Measurements from ENCODE around the gene SIX1.

SIX1 gene

DNA sequence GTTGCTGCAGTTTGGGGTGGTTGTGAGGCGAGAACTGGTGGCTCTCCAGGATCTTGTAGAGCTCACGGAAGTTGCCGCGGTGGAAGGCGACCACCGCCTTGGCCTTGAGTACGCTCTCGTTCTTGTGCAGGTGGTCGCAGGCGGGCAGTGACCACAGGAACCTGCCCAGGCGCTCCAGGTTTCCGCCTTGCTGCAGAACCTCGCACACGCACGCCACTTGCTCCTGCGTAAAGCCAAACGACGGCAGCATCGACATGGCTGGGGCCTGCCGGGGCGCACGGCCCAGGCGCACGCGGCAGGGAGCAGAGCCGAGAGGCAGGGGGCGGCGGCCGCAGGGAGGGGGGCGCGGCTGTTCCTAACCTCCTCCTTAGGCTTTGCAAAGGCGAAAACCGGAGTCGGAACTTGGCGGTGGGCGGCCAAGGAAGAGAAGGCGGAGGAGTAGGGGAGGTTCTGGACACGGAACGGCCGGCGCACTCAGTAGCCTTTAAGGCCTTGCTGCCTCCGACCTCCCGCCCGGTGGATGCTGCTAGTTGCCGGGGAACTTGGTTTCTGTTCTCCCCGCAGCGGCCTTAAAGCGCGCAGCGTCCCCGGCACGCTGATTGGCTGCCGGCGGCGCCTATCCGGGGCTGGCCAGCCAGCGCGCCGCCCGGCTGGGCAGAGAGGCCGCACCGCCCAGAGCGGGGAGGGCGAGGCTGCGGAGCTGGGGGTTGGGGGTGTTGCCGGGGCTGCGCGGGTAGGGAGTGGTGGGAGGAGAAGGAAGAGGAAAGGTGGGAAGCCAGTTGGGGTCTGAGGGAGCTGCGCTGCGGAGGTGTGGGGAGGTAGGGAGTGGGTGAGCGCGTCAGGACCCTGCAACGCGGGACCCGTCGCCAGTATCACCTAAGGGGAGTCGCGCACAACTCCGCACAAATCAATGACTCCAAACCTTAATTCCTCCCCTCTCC, at the start of gene SIX1:
SIX1 (minus strand) TSS at position 544 of the 941 bp plus-strand sequence; CDS start at position 256, 288 bp downstream.
- DNase-seq (ENCODE audit: low spot score): peak; percentile 33

DNA sequence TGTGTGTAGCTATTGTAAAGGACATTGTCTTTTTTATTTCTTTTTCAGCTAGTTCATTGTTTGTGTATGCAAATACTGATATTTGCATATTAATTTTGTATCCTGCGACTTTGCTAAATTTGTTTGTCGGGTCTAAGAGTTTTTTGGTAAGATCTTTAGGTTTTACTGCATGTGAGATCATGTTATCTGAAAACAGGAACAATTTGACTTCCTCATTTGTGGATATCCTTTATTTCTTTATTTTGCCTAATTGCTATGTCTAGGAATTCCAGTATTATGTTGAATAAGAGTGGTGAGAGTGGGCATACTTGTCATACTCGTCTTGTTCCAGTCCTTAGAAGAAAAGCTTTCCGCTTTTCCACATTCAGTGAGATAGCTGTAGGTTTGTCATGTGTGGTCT, 46.0 kb upstream of the SIX1 start:
- no peak for DNase-seq (ENCODE audit: low spot score)

DNA sequence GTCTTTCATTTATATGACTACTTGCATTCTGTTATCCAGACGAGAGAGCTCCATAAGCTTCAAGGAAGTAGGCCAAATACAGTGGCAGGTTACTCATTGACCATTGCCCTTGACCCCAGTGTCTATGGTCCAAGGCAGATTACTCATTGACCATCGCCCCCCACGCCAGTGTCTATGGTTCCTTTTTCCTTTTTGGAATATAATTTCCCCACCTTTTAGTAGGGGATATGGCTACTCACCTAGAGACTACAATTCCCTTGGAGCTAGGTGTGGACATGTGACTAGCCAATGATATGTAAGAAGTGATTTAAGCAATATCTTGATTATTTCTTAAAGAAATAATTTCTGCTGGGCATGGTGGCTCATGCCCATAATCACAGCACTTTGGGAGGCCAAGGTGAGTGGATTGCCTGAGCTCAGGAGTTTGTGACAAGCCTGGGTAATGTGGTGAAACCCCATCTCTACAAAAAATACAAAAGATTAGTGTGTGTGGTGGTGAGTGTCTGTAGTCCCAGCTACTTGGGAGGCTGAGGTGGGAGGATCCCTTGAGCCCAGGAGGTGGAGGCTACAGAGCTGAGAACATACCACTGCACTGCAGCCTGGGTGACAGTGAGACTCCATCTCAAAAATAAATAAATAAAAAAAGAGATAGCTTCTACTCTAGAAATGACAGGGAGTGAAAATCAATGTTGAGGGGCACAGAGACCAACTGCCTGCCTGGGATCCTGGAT, 42.3 kb upstream of the SIX1 start:
- DNase-seq (ENCODE audit: low spot score): no peak

DNA sequence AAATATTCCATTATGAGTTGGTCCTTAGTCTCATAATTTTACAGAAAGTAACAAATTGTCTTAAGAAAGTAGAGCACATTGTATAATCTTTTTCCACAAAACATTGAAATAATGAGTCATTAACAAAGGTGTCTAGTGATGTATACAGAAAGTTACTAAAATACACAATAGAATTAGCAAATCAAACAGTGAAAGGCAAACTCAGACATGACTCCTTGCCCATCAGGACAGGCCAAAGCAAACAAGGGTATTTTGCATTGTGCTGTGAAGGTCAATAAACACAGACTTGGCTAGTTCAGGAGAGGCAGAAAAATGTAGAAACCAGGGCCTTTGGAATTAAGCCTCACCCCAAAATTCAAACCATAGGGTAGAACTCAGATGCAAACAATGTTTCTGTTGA, 37.6 kb upstream of the SIX1 start:
- no peak for DNase-seq (ENCODE audit: low spot score)

DNA sequence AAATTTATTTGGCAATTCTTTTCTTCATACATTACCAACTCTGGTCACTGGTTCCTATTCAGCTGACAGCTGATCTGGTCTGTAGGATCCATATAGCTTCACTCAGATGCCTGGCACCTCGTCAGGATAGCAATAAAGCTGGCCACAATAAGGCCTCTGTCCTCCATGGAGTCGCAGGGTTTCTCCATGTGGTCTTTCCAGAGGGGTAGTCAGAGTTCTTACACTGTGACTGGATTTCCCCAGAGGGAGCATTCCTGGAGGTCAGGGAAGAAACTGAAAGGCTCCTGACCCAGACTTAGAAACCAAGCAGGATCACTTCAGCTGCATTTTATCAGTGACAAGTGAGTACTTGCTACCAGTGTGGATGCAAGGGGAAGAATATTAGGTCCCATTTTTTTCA, 34.9 kb upstream of the SIX1 start:
- DNase-seq (ENCODE audit: low spot score): no peak

DNA sequence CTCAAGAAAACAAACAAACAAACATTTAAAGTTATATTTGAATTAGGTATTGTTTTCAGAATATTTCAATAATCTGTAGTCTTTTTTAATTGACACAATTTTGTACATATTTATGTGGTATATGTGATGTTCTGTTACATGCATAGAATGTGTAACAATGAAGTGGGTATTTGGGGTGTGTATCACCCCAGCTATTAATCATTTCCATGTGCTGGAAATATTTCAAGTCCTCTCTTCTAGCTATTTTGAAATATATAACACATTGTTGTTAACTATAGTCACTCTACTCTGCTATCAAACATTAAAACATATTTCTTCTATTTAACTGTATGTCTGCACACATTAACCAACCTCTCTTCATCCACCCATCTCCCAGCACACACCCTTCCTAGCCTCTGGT, 32.0 kb upstream of the SIX1 start:
- no peak for DNase-seq (ENCODE audit: low spot score)

DNA sequence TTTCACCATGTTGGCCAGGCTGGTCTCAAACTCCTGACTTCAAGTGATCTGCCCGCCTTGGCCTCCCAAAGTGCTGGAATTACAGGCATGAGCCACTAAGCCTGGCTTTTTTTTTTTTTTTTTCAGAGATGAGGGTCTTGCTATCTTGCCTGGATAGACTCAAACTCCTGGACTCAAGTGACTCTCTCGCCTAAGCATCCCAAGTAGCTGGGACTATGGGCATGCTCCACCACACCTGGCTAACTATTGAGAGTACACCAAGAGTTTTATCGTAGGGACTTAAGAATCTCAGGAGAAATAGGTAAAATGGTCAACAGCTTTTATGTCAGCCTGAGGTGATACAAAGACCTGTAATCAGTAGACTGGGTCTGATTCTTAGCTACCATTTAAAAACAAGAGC, 31.2 kb upstream of the SIX1 start:
- DNase-seq (ENCODE audit: low spot score): no peak

DNA sequence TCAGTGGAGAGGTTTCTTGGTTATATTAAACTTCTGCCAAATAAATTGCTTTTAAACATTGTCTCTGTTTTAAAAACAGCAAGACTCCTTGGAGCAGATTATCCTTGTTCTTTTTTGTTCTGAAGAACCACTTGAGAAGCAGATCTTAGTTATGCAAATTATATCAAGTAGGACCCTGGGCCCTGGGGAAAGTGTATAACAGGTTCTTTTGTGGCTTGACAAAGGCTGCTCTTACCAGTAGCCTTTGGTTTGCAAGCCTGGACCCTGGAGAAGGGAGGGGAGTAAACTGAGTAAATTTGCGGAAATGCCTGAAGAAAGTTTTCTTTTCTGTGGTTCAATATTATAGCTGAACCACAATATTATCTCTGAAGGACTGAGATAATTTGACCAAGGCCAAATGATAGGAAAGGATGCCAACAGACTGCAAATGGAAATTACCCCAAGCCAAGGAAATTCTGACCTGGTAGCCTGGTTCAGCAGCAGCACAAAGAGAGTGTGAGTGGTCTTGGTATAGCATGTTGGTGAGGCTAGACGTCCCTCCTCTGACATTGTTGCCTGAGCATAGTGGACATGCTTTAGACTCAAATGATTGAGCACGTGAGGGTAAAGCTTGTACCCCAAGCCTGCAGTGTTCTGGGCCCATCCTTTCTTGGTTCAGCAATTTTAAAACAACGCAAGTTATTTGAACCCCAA, 30.4 kb upstream of the SIX1 start:
- no peak for DNase-seq (ENCODE audit: low spot score)

DNA sequence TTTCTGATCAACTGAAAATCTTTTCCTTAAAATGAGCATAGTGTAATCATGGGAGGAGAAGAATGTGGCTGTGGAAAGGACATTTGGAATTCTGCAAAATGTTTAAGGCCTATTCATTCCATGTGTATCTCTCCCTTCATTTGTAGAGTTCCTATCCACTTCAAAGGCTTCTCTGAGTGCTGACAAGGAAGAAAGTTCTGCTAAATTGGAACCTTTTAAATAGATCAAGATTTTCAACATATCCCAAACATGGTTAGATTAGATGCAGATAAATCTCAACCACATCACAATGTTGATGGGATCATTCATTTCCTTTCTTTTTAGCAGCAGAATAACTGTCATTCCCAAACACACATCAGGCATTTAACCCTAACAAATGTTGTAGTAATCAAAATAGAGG, 28.4 kb upstream of the SIX1 start:
- DNase-seq (ENCODE audit: low spot score): no peak

DNA sequence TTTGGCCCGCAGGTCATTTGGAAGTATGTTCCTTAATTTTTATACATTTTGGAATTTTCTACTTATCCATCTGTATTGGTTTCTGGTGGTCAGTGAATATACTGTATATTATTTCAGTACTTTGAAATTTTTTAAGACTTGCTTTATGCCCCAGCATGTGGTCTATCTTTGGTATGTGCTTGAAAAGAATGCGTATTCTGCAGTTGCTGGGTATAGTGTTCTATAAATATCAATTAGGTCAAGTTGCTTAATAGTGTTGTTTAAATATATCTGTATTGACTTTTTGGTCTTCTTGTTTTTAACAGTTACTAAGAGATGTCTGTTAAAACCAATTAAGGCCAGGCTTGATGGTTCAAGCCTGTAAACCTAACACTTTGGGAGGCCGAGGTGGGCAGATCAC, 21.7 kb upstream of the SIX1 start:
- DNase-seq (ENCODE audit: low spot score): no peak

DNA sequence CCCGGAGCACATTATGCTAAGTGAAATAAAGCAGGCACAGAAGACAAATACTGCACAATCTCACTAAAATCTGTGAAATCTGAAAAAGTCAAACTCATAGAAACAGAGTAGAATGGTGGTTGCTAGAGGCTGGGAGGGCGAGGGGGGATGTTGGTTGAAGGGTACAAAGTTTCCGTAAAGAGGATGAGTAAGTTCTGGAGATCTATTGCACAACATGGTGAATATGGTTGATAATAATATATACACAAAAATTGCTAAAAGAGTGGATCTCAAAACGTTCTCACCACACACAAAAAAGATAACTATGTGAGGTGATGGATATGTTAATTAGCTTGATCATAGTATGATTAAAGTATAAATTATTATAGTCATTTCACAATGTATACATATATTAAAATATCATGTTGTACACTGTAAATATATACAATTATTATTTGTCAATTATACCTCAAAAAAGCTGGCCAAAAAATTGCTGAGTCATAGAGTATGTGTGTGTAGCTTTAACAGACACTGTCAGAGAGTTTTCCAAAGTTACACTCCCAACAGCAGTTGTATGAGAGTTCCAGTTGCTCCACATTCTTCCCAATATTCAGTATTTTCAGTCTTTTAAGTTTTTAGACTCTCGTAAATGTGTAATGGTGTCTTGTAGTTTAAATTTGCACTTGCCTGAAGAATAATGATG, 19.3 kb upstream of the SIX1 start:
- DNase-seq (ENCODE audit: low spot score): no peak

DNA sequence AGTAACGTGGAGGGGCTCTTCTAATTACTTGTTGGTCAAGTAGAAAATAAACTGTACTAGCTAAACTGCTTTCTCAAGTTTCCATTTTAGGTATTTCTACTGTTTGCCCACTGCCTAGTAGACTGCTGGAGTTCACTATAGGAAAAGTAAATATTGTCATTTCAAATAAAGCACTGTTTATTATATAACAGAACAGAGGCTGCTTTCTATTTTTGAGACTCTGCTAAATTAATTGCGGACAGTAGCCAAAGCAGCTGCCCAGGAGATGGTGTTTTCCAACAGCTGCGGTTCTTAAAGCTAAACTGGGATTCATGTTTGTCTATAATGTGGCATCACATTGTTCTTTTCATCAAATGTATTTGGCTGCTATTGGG, 15.9 kb upstream of the SIX1 start:
- no peak for DNase-seq (ENCODE audit: low spot score)

DNA sequence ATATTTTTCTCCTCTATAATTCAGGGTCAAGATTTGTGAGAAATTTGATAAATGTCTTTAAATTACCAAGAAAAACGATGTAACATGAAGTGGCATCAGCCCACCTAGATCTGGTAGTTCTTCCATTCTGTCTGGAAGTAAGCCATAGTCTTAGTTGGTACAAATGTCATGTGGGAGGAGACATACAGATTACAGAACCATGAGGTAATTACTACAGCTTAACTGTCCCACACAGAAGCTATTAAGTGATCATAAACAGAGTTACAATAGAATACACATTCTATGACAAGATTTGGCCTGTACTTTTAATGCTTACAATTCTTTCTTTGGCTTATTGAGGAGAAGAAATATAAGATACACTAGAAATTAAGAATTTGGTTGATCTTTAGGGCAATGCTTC, 13.7 kb upstream of the SIX1 start:
- DNase-seq (ENCODE audit: low spot score): no peak

DNA sequence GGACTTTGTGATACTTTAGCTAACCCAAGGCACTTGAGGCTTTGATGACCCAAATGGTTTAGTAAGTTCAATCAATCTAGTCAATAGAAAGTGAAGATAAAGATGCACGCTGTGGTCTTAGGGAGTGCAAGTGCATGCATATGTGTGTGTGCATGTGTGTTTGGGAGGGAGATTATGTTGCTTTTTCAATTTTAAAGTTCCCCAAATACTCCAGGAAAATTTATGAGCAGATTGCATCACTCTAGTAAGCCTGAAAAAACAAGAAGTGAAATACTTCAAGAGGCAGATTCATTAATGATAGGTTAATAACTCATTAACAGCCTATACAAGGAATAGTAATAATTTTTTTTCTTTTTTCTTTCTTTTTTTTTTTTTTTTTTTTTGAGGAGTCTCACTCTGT, 12.4 kb upstream of the SIX1 start:
- DNase-seq (ENCODE audit: low spot score): no peak

DNA sequence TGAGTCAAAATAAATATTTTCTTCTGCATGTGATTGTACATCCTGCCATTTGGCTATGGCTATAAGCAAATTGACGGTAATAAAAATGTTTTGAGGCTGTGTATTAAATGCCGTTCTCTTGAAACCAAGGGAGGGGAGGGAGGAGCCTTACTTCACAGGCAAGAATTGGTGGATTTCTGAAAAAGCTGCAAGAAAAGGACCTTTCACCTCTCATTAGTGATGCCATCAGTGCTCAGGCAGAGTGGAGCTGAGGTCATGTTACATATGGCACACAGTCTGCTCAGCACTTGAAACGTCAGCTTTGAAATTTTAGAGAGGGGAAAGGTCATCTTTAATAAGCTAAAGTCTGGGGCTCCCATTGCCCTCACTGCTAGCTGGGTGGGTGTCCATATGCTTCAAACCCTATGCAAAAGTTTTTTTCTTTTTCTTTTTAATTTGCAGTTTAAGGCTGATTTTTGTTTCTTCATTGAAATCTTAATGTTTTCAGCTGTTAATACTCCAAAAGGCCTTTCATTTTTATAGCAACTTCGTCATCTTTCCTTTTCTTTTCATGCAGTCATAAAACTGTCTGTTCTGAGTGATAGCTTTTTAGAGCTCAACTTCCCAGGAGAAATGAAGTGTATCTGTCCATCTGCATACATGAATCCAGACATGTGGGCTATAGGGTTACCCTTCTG, 9.8 kb upstream of the SIX1 start:
- no peak for DNase-seq (ENCODE audit: low spot score)

DNA sequence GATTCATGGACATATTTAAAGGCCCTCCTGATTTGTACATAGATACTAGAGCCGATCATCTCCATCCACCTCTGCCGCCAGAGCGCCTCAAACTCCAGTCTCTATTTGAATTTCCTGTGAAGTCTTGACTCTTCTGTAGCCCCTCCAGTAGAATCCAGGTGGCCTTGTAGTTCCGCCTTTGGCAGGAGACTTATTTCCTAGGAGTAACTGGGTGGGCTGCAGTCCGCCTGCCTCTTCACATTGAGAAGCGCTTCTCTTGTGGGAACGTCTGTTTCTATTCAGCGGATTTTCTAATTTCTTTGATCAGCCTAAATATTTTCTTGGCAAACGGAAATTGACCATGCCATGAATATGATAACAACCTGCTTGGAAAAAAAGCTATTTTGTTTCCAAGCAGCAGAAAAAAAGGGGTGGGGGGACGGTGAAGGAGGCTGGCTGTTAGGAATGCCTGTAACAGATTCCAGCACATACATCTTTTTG, 9.0 kb upstream of the SIX1 start:
- no peak for DNase-seq (ENCODE audit: low spot score)

DNA sequence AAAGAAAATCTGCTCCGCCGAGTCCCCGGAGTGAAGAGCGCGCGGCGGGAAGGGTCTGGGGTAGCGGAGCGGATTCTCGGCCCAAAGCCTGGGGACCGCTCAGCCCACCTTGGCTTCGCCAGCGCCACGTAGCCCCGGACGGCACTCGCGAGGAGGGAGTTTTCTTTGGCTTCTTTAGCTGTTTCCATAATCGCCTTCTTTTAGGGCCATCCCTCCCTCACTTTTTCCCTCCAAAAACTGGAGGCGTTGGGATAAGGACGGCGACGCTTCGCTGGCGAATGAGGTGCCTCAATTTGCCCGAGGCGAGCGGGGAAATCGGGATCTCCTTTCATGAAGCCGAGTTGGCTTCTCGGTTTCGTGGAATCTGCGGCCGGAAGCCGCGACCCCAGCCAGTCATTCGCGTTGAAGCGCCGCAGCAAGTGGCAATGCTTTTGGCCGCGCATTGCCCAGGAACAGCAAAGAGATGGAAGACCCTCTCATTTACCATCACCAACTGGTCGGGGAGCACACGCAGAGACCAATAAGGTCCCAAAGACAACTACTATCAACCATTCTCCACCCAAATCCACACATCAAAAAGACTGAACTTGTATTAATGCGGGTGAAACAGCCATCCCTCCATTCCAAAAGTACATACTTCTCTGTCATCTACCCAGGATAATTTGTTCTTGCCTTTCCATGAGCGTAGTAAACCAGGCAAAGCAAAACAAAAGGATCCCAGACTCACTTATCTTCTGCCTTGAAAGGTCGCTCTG, 8.4 kb upstream of the SIX1 start:
- no peak for DNase-seq (ENCODE audit: low spot score)

DNA sequence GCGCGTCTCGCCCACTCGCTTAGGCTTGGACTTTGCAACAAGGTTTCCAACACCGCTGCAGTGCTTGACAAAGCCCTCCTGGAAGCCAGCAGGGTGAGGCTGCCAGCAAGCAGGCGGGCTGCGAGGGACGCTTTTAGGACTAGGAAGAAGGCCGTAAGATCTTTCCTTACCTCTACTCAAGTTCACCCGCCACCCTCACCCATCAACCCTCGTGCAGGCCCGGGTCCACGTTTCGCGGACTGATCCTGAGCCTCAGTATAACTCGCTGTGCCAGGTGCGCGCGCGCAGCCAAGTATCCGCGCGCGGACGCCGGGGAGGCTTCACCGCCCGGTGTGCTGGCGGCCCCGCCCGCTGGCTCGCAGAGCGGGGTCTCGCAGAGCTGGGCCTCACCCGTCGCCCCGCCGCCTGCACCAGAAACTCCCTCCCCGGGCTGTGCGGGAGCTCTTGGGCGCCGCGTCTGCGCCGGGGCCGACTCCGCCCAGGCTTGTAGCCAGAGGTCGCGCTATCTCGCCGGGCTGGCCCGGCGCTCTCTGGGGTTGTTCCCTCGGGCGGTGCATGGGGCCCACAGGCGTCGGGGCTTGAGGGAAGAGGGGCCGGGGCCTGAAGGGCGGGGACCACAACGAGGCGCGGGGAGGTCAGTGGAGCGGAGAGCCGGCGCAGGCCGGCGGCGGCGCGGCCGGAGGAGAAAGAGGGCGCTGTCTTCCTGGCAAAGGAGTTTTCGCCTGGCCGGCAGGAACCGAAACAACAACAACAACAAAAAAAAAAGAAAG, 7.6 kb upstream of the SIX1 start:
- no peak for DNase-seq (ENCODE audit: low spot score)

DNA sequence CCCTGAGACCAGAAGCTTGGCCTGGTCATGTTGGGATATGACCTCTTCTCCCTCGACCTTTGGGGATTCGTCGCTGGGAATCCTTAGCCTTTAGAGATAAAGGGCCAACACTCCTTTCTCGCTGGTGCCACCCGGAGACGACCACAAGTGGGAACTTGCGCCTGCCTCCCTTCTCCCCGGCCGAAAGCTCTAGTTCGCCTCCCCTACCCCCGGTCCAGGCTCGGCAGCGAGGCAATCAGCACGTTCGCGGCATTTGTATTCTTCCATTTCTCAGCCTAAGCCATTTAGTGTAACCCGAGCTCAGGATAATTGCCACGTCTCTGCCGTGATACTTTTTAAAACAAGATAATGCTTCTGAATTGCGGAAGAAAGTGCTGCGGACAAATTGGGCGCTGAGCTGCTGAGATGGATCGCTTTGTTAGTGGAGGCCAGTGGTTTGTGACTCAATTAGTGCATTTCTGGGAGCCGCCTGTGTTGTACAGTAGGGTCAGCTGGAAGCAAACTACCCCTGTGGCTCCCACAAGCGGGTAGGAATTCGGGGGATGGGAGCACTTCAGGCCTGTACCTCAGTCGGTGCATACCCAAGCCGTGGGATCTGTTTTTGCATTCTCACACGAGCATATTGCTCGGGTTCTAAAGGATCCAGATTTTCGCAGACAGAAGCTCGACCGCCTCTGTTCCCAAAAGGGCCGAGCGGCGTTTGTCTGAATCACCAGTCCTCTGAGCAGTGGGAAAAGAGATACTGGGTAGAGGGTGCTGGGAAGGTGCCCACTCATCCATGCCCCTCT, 6.8 kb upstream of the SIX1 start:
- DNase-seq (ENCODE audit: low spot score): no peak

Data from Ammon's horn (tissue), 1 donor.